Measurements from ENCODE around the gene TUBG1. TPM values are rescaled to one million over a fixed set of nuclear protein-coding genes. Genes with fewer than 3 reads are reported as not detected.
"Not testable (repeated sequence)": the region's sequence is repeated elsewhere in the genome, so short reads cannot be mapped to it uniquely, and the experiment has no call there.

Gene TUBG1
- total RNA-seq, 4 donors from 2014 or later, result 15.3 to 45.6 (median 21.6) TPM

GRCh38 chr17:42613699-42614295 is 4.3 kb downstream of the TUBG1 start:
- 94 to 96% methylated on average over 15 to 17 of the region's 17 CpGs for WGBS, 2 donors
- H3K4me3 ChIP-seq, result no peak overlapping the region
- H3K36me3 ChIP-seq, result peaks cover 0 to 52% (median 3%) of the 10 kb centered on the region in 3 donors
- TF ChIP-seq EP300 (IDR thresholded peaks at IDR 0.05) (no peak), CTCF (IDR thresholded peaks at IDR 0.05) (no peak), POLR2A (IDR thresholded peaks at IDR 0.05) (no peak)
- no peak overlapping the region for H3K27ac ChIP-seq
- DNase-seq (ENCODE audit: low spot score in 2 of 2), result no peak
- H3K9me3 ChIP-seq, result no peaks in the 10 kb centered on the region
- peaks cover 0 to 22% (median 5%) of the 10 kb centered on the region in 4 donors for H3K4me1 ChIP-seq
- H3K27me3 ChIP-seq, result no peaks in the 10 kb centered on the region

DNA sequence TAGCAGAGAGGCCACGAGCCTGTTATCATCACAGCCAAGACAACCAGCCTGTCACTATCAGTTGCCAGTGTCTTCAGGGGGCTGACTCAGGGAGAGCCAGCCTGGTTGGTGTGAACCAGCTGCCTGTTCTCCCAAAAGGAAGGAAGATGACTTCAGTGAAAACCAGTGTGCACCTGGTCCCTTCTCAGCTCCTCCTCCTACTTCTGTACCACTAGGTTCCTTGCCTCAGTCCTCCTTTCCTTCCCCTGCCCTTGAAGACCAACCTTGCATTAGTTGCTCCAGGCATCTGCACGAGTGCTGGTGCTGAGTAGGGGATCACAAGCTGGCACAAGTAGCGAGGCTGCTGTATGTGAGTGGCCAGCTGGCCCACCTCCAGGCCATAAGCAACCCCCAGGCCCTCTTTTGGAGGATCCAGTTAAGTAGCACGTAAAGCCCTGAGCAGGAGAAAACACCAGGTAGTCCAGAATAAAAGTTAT is 8.5 kb downstream of the TUBG1 start:
- DNase-seq (ENCODE audit: low spot score in 2 of 2), result no peak
- Histone ChIP-seq H3K36me3 (peaks cover 0 to 34% (median 3%) of the 10 kb centered on the region in 3 donors), H3K4me3 (no peak overlapping the region), H3K27me3 (no peaks in the 10 kb centered on the region), H3K9me3 (no peaks in the 10 kb centered on the region), H3K27ac (no peak overlapping the region), H3K4me1 (peaks cover 0 to 14% (median 4%) of the 10 kb centered on the region in 4 donors)
- 55 to 61% methylated on average over 4 of the region's 4 CpGs for WGBS, 2 donors
- no peak for TF ChIP-seq CTCF (IDR thresholded peaks at IDR 0.05)
- TF ChIP-seq POLR2A (IDR thresholded peaks at IDR 0.05), result no peak
- TF ChIP-seq EP300 (IDR thresholded peaks at IDR 0.05), result no peak

- no peak for DNase-seq (ENCODE audit: low spot score in 2 of 2)
- WGBS, 2 donors, result 41 to 49% methylated on average over 9 of the region's 9 CpGs
- TF ChIP-seq CTCF (IDR thresholded peaks at IDR 0.05), result no peak
- TF ChIP-seq POLR2A (IDR thresholded peaks at IDR 0.05), result no peak
- TF ChIP-seq EP300 (IDR thresholded peaks at IDR 0.05), result no peak
- Histone ChIP-seq H3K4me3 (no peak overlapping the region), H3K27me3 (no peaks in the 10 kb centered on the region), H3K9me3 (no peaks in the 10 kb centered on the region), H3K27ac (no peak overlapping the region), H3K36me3 (peaks cover 0 to 28% (median 3%) of the 10 kb centered on the region in 3 donors), H3K4me1 (peaks cover 0 to 14% (median 4%) of the 10 kb centered on the region in 4 donors)
These were observed 9.1 kb downstream of the TUBG1 start for GRCh38 chr17:42618442-42619150.

GRCh38 chr17:42621987-42622386 is 12.5 kb downstream of the TUBG1 start:
- WGBS, 2 donors, result 83 to 88% methylated on average over 3 of the region's 3 CpGs
- DNase-seq (ENCODE audit: low spot score in 2 of 2); H3K4me3 ChIP-seq; H3K27me3 ChIP-seq; H3K36me3 ChIP-seq; H3K9me3 ChIP-seq; H3K27ac ChIP-seq: not testable (repeated sequence)
- H3K4me1 ChIP-seq, result peaks cover 0 to 14% (median 4%) of the 10 kb centered on the region in 4 donors

DNA sequence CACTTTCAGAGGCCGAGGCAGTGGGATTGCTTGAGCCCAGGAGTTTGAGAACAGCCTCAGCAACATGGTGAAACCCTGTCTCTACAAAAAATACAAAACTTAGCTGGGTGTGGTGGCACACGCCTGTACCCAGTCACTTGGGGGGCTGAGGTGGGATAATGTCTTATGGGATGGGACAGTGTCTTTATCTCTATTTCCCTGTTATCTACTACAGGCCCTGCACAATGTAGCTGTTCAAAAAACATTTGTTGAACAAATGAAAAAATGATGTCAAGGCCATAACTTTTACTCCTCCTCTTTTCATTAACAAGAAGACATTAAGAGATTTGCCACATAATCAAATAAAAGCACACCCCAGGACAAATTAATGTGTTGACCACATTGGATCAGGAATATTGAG is 13.8 kb downstream of the TUBG1 start:
- Histone ChIP-seq H3K4me3 (no peak overlapping the region), H3K27me3 (no peaks in the 10 kb centered on the region), H3K27ac (no peak overlapping the region), H3K4me1 (peaks cover 0 to 7% (median 3%) of the 10 kb centered on the region in 4 donors), H3K36me3 (no peaks in the 10 kb centered on the region), H3K9me3 (no peaks in the 10 kb centered on the region)
- no peak for DNase-seq (ENCODE audit: low spot score in 2 of 2)
- 88 to 90% methylated on average over 2 of the region's 2 CpGs for WGBS, 2 donors
- TF ChIP-seq POLR2A (IDR thresholded peaks at IDR 0.05) (no peak), EP300 (IDR thresholded peaks at IDR 0.05) (no peak), CTCF (IDR thresholded peaks at IDR 0.05) (no peak)

Measured in tibial nerve (tissue), 4 donors.